GM12878 (cell line): ENCODE results near the gene POU2F1. TPM values are rescaled to one million over a fixed set of nuclear protein-coding genes. Genes with fewer than 3 reads are reported as not detected.

Experiments
- ATAC-seq: fragments of 200-7000 bp; cut with Tn5 transposase; 3 replicates; pipeline ENCODE4 v1.9.1; 2020; ENCODE audit warnings: mild to moderate bottlenecking, moderate library complexity
- BruUV-seq: library from RNA; stranded (reverse); fragments of 400-500 nt; replicated peaks from 2 replicates; lab custom pipeline; 2021; lab: Mats Ljungman, UMichigan
- CTCF ChIA-PET: fragments of 300-600 bp; sonication (Branson Sonifier 250); formaldehyde crosslinking; extraction: SDS; loops from one replicate; lab custom pipeline; 2021; ENCODE audit warnings: inconsistent platforms; lab: Yijun Ruan, JAX
- POLR2A ChIA-PET: fragments of 350-600 bp; formaldehyde crosslinking; extraction: SDS; loops from one replicate; lab custom pipeline; 2021; ENCODE audit warnings: inconsistent platforms; lab: Charles Lee
- RAD21 ChIA-PET: fragments of 300-600 bp; sonication (Branson Sonifier 250); formaldehyde crosslinking; loops from one replicate; lab custom pipeline; 2023; ENCODE audit warnings: antibody characterized with exemption; ENCODE audit not compliant: unreplicated experiment; lab: Charles Lee
- SMC1A ChIA-PET: fragments of 300-600 bp; sonication (Branson Sonifier 250); formaldehyde crosslinking; loops from one replicate; lab custom pipeline; 2023; ENCODE audit not compliant: unreplicated experiment, uncharacterized antibody; lab: Charles Lee
- DNase-seq: peaks from one replicate; pipeline ENCODE4 v3.0.0-alpha.2; 2011; ENCODE audit warnings: low read depth, low spot score
- FAIRE-seq: peaks from 3 replicates; lab custom pipeline; 2011; peaks lifted over from hg19 to GRCh38; lab: Jason Lieb, UNC
- H2AFZ ChIP-seq: 2 replicates; pipeline ENCODE4 v1.6.0; 2011; ENCODE audit warnings: low read depth, low read length, control low read depth; ENCODE audit not compliant: control insufficient read depth
- H3K27ac ChIP-seq: 2 replicates; pipeline ENCODE4 v1.5.1; 2011; ENCODE audit warnings: control low read depth; ENCODE audit not compliant: control insufficient read depth, insufficient read depth
- H3K27me3 ChIP-seq, 2 experiments: replicated peaks in 1 of 2; 2 replicates each; pipeline versions ENCODE4 v1.6.0 to v1.6.1; 2011; ENCODE audit warnings: low read length in 1 of 2; ENCODE audit not compliant: control insufficient read depth in 2 of 2, insufficient read depth in 2 of 2
- H3K36me3 ChIP-seq, 2 experiments: 2 replicates each; pipeline ENCODE4 v1.5.1; 2011; ENCODE audit warnings: low read length in 1 of 2; ENCODE audit not compliant: control insufficient read depth in 2 of 2, insufficient read depth in 2 of 2
- H3K4me1 ChIP-seq: 2 replicates; pipeline ENCODE4 v1.6.1; 2011; ENCODE audit warnings: mild to moderate bottlenecking, low read length, moderate library complexity, mixed read lengths; ENCODE audit not compliant: control insufficient read depth, insufficient read depth
- H3K4me2 ChIP-seq: 2 replicates; pipeline ENCODE4 v1.6.0; 2011; ENCODE audit warnings: control low read depth; ENCODE audit not compliant: control insufficient read depth, insufficient read depth
- H3K4me3 ChIP-seq: fragments of 200-600 bp; sonication (generic); 2 replicates; pipeline ENCODE4 v1.5.1; 2016
- H3K79me2 ChIP-seq: 2 replicates; pipeline ENCODE4 v1.6.0; 2011; ENCODE audit warnings: low read length; ENCODE audit not compliant: control insufficient read depth, insufficient read depth
- H3K9ac ChIP-seq: 2 replicates; pipeline ENCODE4 v1.8.0; 2011; ENCODE audit warnings: low read length, control low read depth, mixed read lengths; ENCODE audit not compliant: control insufficient read depth, insufficient read depth
- H3K9me3 ChIP-seq: replicated peaks from 3 replicates; pipeline ENCODE4 v1.5.1; 2011; ENCODE audit warnings: mild to moderate bottlenecking, low read length; ENCODE audit not compliant: control insufficient read depth, insufficient read depth
- H4K20me1 ChIP-seq: 2 replicates; pipeline ENCODE4 v1.6.0; 2011; ENCODE audit not compliant: control insufficient read depth, insufficient read depth
- BHLHE40 ChIP-seq, 2 experiments: fragments of 450-650 bp in 1 of 2; IDR thresholded peaks; 2 replicates each; pipeline ENCODE4 v1.6.1; 2011 to 2017; ENCODE audit warnings: low read depth in 2 of 2, borderline replicate concordance in 1 of 2, improper control_type of control experiment in 1 of 2, low read length in 1 of 2, mild to moderate bottlenecking in 1 of 2
- CBX3 ChIP-seq: fragments of 200-600 bp; sonication (generic); IDR thresholded peaks from 2 replicates; pipeline ENCODE4 v1.6.1; 2016; ENCODE audit warnings: low read depth, borderline replicate concordance
- EP300 ChIP-seq, 2 experiments: fragments of 150-350 bp in 1 of 2; IDR thresholded peaks; 2 replicates each; pipeline ENCODE4 v1.6.1; 2011 to 2012; ENCODE audit warnings: low read depth in 2 of 2, low read length in 2 of 2, borderline replicate concordance in 1 of 2, improper control_type of control experiment in 1 of 2, inconsistent platforms in 1 of 2; ENCODE audit not compliant: control insufficient read depth in 1 of 2
- HDAC6 ChIP-seq: fragments of 200-600 bp; sonication (generic); IDR thresholded peaks from one replicate; pipeline ENCODE4 v1.8.0; 2017; ENCODE audit warnings: antibody characterized with exemption; ENCODE audit not compliant: unreplicated experiment
- MEF2B ChIP-seq: fragments of 450-650 bp; IDR thresholded peaks from 2 replicates; pipeline ENCODE4 v1.6.1; 2018; ENCODE audit warnings: mild to moderate bottlenecking, moderate library complexity; ENCODE audit not compliant: partially characterized antibody, poor library complexity, severe bottlenecking
- MTA2 ChIP-seq: fragments of 450-650 bp; IDR thresholded peaks from 2 replicates; pipeline ENCODE4 v1.6.1; 2016; ENCODE audit warnings: low read depth, mild to moderate bottlenecking, moderate library complexity
- ZNF207 ChIP-seq: fragments of 450-650 bp; IDR thresholded peaks from 2 replicates; pipeline ENCODE4 v1.6.1; 2014; ENCODE audit warnings: antibody characterized with exemption, mild to moderate bottlenecking, borderline replicate concordance
- WGBS: methylation state at CpG from one replicate; pipeline ENCODE4 v1.1.6; 2016; ENCODE audit warnings: low lambda C conversion rate; ENCODE audit not compliant: insufficient replicate concordance, insufficient coverage; ENCODE audit errors: missing lambda C conversion rate; 5-methylcytosine and 5-hydroxymethylcytosine counted together
- in situ Hi-C: fragments of 300-500 bp; cut with MboI; formaldehyde crosslinking; loops from 9 replicates; pipeline ENCODE4 v1.14.3; 2018; ENCODE audit warnings: mixed read lengths
- intact Hi-C: fragments of 100-400 bp; cut with micrococcal nuclease; formaldehyde crosslinking; loops from one replicate; pipeline ENCODE4 v1.14.2; 2022; ENCODE audit not compliant: unreplicated experiment
- polyA plus RNA-seq, 11 experiments: library from polyadenylated mRNA; depleted of rRNA in 4 of 11; unstranded in 6 of 11; stranded (reverse) in 5 of 11; fragments of >200 nt; fragmentation: Nextera tagmentation in 4 of 11; fragmentation: Illumina TruSeq in 1 of 11; extraction: Ambion mirVana in 4 of 11; extraction: Trizol in 1 of 11; gene quantifications; 1 replicate in 1 of 11; 2 replicates in 10 of 11; pipeline versions ENCODE4 v1.2.1 to v1.2.3, GENCODE V29; 2011 to 2016; ENCODE audit warnings: inconsistent platforms in 2 of 11, missing spikeins in 2 of 11, low read depth in 1 of 11
- total RNA-seq, 4 experiments: library from RNA; depleted of rRNA in 3 of 4; stranded (reverse); fragments of >200 nt in 3 of 4; fragmentation: Illumina TruSeq in 1 of 4; extraction: Trizol in 1 of 4; gene quantifications; 2 replicates each; pipeline versions ENCODE4 v1.2.1 to v1.2.3, GENCODE V29; 2013 to 2021

The POU2F1 gene
- total and polyA plus RNA-seq, 10 of the 15 experiments (the other 5 are each of a cell fraction or from before 2014, with no cell fraction given), result 2.5 to 21.7 (median 12.5) TPM

DNA sequence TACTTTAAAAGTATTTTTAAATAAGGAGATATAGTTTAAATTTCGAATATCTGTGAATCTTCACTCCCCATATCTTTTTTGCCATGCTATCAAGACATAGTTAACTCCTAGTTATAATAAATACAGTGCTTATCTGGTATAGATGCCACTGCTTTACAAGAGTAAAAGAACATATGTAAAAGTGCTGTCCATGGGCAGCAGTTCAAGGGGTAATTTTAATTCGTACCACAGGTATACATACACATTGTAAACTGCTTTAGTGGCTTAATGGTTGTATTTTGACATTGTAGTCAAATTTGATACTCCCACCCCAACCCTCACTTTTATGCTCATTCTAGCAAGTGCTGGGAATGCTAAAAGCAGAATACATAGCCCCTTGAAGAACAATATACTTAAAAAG, 18.6 kb downstream of the POU2F1 start:
- BruUV-seq, result no TSS peak
- ATAC-seq, result no peak
- no peaks in the 10 kb centered on the region for H3K27me3 ChIP-seq
- POLR2A ChIA-PET, result no interaction called here
- peaks cover 12% of the 10 kb centered on the region for H3K4me1 ChIP-seq
- H3K4me2 ChIP-seq, result no peak overlapping the region
- H3K79me2 ChIP-seq, result peaks cover 35% of the 10 kb centered on the region
- TF ChIP-seq BHLHE40 (IDR thresholded peaks at IDR 0.05; ENCODE audit: borderline replicate concordance in 1 of 2, low read depth in 2 of 2, low read length in 1 of 2), result no peak
- TF ChIP-seq HDAC6, result no peak
- no peak for TF ChIP-seq ZNF207
- no peak for TF ChIP-seq CBX3
- no peak for TF ChIP-seq MTA2
- TF ChIP-seq MEF2B, result no peak
- no peak for TF ChIP-seq EP300 (IDR thresholded peaks at IDR 0.05; ENCODE audit: borderline replicate concordance in 1 of 2, control insufficient read depth in 1 of 2, low read depth in 2 of 2, low read length in 2 of 2)
- TF ChIP-seq, all 136 proteins: peak for 0
- FAIRE-seq (no peak), DNase-seq (no peak)
- H3K27ac ChIP-seq, result no peak overlapping the region
- ChIA-PET RAD21 (no interaction called here), SMC1A (no interaction called here), CTCF (interaction anchor here (0.6 kb wide), 1 partner anchor 299 kb away, joined by 3 read pairs; no protein-coding TSS in a partner anchor)
- H3K9me3 ChIP-seq, result no peaks in the 10 kb centered on the region
- in situ Hi-C loops, result no loop called here
- no peaks in the 10 kb centered on the region for H4K20me1 ChIP-seq
- H3K36me3 ChIP-seq, result no peaks in the 10 kb centered on the region
- H3K9ac ChIP-seq, result no peak overlapping the region
- H3K4me3 ChIP-seq, result no peak overlapping the region
- no peak overlapping the region for H2AFZ ChIP-seq
- 96% methylated on average over 2 of the region's 2 CpGs for WGBS
- intact Hi-C loops, result no loop called here
